RWPE1 (cell line): ENCODE measurements around the gene HMCN2.

Source experiments
- CTCF ChIA-PET: fragments of 350-600 bp; sonication (Branson Sonifier 250); formaldehyde crosslinking; extraction: SDS; loops from one replicate; lab custom pipeline; 2021; lab: Yijun Ruan, JAX
- POLR2A ChIA-PET: fragments of 400-600 bp; formaldehyde crosslinking; extraction: SDS; loops from one replicate; lab custom pipeline; 2020; ENCODE audit warnings: antibody characterized with exemption; ENCODE audit not compliant: low non-redundant PET; lab: Yijun Ruan, JAX
- DNase-seq: peaks from one replicate; pipeline ENCODE4 v3.0.0; 2012; ENCODE audit warnings: low spot score
- H3K27ac ChIP-seq: fragments of 450-650 bp; 2 replicates; pipeline ENCODE4 v1.5.1; 2017
- TF ChIP-seq, protein P1 (sequence below): fragments of 450-650 bp; conservative IDR thresholded peaks from 2 replicates; pipeline ENCODE4 v1.5.1; 2017; ENCODE audit warnings: low read depth, mild to moderate bottlenecking

The HMCN2 gene

DNA sequence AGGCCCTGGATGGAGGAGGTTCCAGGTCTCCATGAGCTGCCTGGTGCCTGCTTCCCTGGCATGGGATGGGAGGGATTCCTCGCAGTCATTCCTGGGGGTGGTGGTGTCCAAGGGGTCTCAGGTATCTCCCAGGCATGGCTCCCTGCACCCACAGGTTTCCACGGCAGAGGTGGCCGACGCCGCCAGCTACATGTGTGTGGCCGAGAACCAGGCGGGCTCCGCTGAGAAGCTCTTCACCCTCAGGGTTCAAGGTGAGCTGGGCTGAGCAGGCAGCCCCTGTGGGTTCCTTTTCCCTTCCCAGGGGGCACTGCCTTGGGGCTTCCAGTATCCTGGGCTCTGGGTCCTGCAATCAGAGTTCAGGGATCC is 117.8 kb downstream of the HMCN2 start:
- CTCF ChIA-PET, result interaction anchor here (0.6 to 0.7 kb wide), 2 partner anchors 238 to 872 kb away, joined by 4 to 6 read pairs; no protein-coding TSS in a partner anchor
- POLR2A ChIA-PET, result no interaction called here

DNA sequence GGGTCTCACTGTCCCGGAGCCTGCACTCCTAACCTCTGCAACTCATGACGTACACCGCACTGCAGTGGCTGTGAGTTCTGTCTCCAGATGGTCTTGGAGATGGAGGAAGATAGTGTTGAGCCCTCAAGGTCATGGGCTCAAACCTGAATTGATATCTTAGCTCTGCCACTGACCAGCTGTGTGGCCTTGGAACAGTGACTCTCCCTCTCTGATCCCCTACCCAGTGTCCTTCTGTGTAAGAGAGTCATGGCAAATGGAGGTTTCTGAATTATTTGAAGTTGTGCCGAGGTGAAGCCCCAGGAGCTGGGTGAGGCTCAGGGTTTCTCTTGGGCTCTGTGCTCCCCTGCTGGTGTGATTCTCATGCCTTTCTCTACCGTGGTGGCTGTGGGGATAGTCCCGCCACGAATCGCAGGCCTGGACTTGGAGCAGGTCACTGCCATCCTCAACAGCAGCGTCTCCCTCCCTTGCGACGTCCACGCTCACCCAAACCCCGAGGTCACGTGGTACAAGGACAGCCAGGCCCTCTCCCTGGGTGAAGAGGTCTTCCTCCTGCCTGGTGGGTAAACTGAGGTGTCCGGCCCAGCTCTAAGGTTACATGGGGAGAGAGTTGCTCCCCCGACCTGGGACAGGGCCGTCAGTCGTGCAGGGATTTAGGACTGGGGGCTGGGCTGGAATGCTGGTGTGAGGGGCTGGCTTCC is 118.6 kb downstream of the HMCN2 start:
- TF ChIP-seq, protein P1, sequence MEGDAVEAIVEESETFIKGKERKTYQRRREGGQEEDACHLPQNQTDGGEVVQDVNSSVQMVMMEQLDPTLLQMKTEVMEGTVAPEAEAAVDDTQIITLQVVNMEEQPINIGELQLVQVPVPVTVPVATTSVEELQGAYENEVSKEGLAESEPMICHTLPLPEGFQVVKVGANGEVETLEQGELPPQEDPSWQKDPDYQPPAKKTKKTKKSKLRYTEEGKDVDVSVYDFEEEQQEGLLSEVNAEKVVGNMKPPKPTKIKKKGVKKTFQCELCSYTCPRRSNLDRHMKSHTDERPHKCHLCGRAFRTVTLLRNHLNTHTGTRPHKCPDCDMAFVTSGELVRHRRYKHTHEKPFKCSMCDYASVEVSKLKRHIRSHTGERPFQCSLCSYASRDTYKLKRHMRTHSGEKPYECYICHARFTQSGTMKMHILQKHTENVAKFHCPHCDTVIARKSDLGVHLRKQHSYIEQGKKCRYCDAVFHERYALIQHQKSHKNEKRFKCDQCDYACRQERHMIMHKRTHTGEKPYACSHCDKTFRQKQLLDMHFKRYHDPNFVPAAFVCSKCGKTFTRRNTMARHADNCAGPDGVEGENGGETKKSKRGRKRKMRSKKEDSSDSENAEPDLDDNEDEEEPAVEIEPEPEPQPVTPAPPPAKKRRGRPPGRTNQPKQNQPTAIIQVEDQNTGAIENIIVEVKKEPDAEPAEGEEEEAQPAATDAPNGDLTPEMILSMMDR, result no peak
- H3K27ac ChIP-seq, result no peak overlapping the region
- ChIA-PET POLR2A (no interaction called here), CTCF (interaction anchor here (0.7 kb wide), 1 partner anchor 873 kb away, joined by 4 read pairs; no protein-coding TSS in a partner anchor)
- no peak for DNase-seq

More for the DNA sequence above, 117.8 kb downstream of the HMCN2 start:
- DNase-seq, result no peak
- TF ChIP-seq, protein P1, result no peak
- H3K27ac ChIP-seq, result no peak overlapping the region

DNA sequence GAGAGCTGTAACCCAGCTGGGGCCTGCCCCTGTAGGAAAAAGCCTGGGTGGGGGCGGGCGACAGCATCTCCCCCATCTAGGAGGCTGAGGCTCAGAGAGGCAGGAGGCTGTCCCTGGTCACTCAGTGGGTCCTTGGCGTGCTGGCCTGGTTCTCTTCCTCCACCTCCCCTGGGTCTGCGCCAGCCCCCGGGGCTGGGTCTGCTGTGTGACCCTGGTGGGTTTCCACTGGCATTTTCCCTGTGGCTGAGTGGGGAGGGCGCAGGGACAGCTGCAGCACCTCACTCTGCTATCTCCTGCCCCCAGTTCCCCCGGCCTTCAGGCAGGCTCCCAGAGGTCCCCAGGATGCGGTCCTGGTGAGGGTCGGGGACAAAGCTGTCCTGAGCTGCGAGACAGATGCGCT is 119.7 kb downstream of the HMCN2 start:
- ChIA-PET POLR2A (no interaction called here), CTCF (no interaction called here)
- TF ChIP-seq, protein P1, result no peak
- DNase-seq, result no peak
- H3K27ac ChIP-seq, result no peak overlapping the region

DNA sequence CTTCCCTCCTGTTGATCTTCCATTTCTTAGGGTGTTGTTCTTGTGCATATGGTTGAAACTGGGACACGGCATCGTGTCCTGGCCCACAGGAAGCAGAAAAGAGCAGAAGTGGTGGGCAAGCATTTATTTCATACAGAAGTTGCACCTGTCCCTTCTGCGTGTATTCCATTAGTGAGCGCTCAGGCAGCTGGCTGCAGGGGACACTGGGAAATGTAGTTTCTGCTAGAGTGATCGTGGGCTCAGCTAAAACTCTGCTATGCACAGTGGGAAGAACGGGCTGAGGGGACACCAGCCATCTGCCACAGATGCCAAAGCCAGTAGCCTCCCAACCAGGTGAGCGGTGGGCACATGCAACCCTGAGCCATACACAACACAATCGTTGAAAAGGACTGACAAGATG is 121.8 kb downstream of the HMCN2 start:
- CTCF ChIA-PET, result no interaction called here
- DNase-seq, result no peak
- TF ChIP-seq, protein P1, result no peak
- H3K27ac ChIP-seq, result no peak overlapping the region
- POLR2A ChIA-PET, result no interaction called here

DNA sequence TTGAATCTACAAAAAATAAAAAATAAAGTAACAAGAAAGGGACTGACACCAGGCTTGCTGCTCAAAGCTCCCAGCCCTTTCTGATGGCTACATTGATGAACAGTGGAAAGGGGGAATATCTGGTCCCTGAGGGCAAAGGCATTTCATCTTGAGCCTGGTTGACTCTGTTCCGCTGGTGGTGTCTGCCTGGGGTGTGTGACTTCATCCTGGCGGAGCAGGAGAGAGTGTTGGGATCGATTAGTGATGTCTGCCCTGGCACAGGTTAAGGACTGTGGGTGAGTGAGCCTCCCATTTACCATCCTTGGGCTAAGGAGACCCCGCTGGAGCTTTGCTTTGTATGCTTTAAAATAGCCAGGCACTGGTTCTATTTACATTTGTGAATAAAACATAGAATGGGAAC is 122.3 kb downstream of the HMCN2 start:
- TF ChIP-seq, protein P1, result no peak
- DNase-seq, result no peak
- ChIA-PET POLR2A (no interaction called here), CTCF (no interaction called here)
- H3K27ac ChIP-seq, result no peak overlapping the region

DNA sequence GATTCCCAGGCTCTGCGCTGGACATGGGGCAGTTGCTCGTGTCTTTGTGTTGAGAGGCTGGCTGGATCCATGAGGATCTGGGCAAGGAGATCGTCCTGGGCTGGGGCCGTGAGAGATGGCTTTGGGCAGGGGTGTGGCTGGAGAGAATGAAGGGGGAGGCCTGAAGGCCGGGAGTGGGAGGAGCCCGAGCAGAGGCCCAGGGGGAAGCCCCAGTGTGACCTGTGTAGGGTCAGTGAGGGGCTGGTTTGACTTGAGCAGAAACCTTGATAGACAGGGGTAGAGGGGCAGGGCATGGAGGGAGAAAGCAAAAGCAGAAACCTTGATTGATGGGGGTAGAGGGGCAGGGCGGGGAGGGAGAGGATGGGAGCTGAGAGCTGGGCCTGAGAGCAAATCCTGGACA is 124.8 kb downstream of the HMCN2 start:
- no peak for DNase-seq
- TF ChIP-seq, protein P1, result no peak
- POLR2A ChIA-PET, result no interaction called here
- CTCF ChIA-PET, result no interaction called here
- H3K27ac ChIP-seq, result no peak overlapping the region
